ENCODE data around the gene CTF1.

GRCh38 chr16:30937692-30938091 lies 41.3 kb downstream of the CTF1 start:
- TF ChIP-seq CTCF (conservative IDR thresholded peaks at IDR 0.05; ENCODE audit: low read length): no peak
- no peak for TF ChIP-seq EZH2phosphoT487 (IDR thresholded peaks at IDR 0.05; ENCODE audit: borderline replicate concordance)

Measured in Loucy (cell line).